Mesothelial cell of epicardium (in vitro differentiated cells): Measurements from ENCODE around the gene DDIAS. TPM values are rescaled to one million over a fixed set of nuclear protein-coding genes. Genes with fewer than 3 reads are reported as not detected.

ENCODE experiments used
- DNase-seq, 2 experiments: peaks; one replicate each; pipeline ENCODE4 v3.0.0; 2021; ENCODE audit warnings: low spot score in 2 of 2; ENCODE audit not compliant: unreplicated experiment in 2 of 2
- H3K27ac Mint-ChIP-seq: 2 replicates; pipeline ENCODE4 v1.8.0; 2021; ENCODE audit warnings: mixed read lengths
- H3K27me3 Mint-ChIP-seq: 2 replicates; pipeline ENCODE4 v1.8.0; 2021; ENCODE audit warnings: low read depth, mixed read lengths
- H3K36me3 Mint-ChIP-seq: 2 replicates; pipeline ENCODE4 v1.8.0; 2021; ENCODE audit warnings: mixed read lengths
- H3K4me1 Mint-ChIP-seq: 2 replicates; pipeline ENCODE4 v1.8.0; 2021; ENCODE audit warnings: mixed read lengths
- H3K4me3 Mint-ChIP-seq: 2 replicates; pipeline ENCODE4 v1.8.0; 2021; ENCODE audit warnings: mild to moderate bottlenecking, moderate library complexity, mixed read lengths
- H3K9me3 Mint-ChIP-seq: 2 replicates; pipeline ENCODE4 v1.8.0; 2021; ENCODE audit warnings: mixed read lengths
- CTCF ChIP-seq: fragments of 200-600 bp; sonication (generic); IDR thresholded peaks from one replicate; pipeline ENCODE4 v1.5.0; 2021; ENCODE audit warnings: antibody characterized with exemption; ENCODE audit not compliant: unreplicated experiment
- total RNA-seq: library from RNA; stranded (reverse); gene quantifications from 3 replicates; pipeline ENCODE4 v1.2.1, GENCODE V29; 2021

Gene DDIAS
- total RNA-seq, 1 donor from 2014 or later: 5.6 TPM

GRCh38 chr11:82858133-82858532, 43.4 kb upstream of the DDIAS start:
- Mint-ChIP-seq H3K4me1 (peaks cover 11% of the 10 kb centered on the region), H3K27ac (peak overlapping the region; percentile 94), H3K9me3 (peaks cover 17% of the 10 kb centered on the region), H3K27me3 (no peaks in the 10 kb centered on the region), H3K36me3 (peaks cover 10% of the 10 kb centered on the region), H3K4me3 (no peak overlapping the region)
- no peak for TF ChIP-seq CTCF
- DNase-seq: no peak

- Mint-ChIP-seq H3K4me3 (no peak overlapping the region), H3K27me3 (no peaks in the 10 kb centered on the region), H3K36me3 (peaks cover 10% of the 10 kb centered on the region), H3K9me3 (peaks cover 15% of the 10 kb centered on the region), H3K27ac (peak overlapping the region; percentile 94), H3K4me1 (peaks cover 11% of the 10 kb centered on the region)
- no peak for TF ChIP-seq CTCF
- no peak for DNase-seq
Measured at GRCh38 chr11:82858556-82859091, 42.9 kb upstream of the DDIAS start.

GRCh38 chr11:82859750-82860149, 41.8 kb upstream of the DDIAS start:
- Mint-ChIP-seq H3K9me3 (peaks cover 4% of the 10 kb centered on the region), H3K27me3 (no peaks in the 10 kb centered on the region), H3K36me3 (peaks cover 5% of the 10 kb centered on the region), H3K27ac (no peak overlapping the region), H3K4me3 (no peak overlapping the region), H3K4me1 (peaks cover 11% of the 10 kb centered on the region)
- no peak for TF ChIP-seq CTCF
- DNase-seq: no peak

- Mint-ChIP-seq H3K36me3 (no peaks in the 10 kb centered on the region), H3K27me3 (no peaks in the 10 kb centered on the region), H3K9me3 (no peaks in the 10 kb centered on the region), H3K27ac (no peak overlapping the region), H3K4me3 (no peak overlapping the region), H3K4me1 (peaks cover 11% of the 10 kb centered on the region)
- TF ChIP-seq CTCF: no peak
- no peak for DNase-seq
Measured at GRCh38 chr11:82862379-82862778, 39.2 kb upstream of the DDIAS start.

- peaks cover 13% of the 10 kb centered on the region for H3K4me1 Mint-ChIP-seq
- H3K4me3 Mint-ChIP-seq: no peak overlapping the region
- TF ChIP-seq CTCF: no peak
- no peaks in the 10 kb centered on the region for H3K27me3 Mint-ChIP-seq
- no peaks in the 10 kb centered on the region for H3K9me3 Mint-ChIP-seq
- no peak for DNase-seq
- H3K36me3 Mint-ChIP-seq: no peaks in the 10 kb centered on the region
- no peak overlapping the region for H3K27ac Mint-ChIP-seq
Measured at GRCh38 chr11:82863209-82863608, 38.3 kb upstream of the DDIAS start.

GRCh38 chr11:82864268-82864667, 37.3 kb upstream of the DDIAS start:
- Mint-ChIP-seq H3K27me3 (no peaks in the 10 kb centered on the region), H3K9me3 (no peaks in the 10 kb centered on the region), H3K4me1 (peaks cover 4% of the 10 kb centered on the region), H3K4me3 (no peak overlapping the region), H3K27ac (no peak overlapping the region), H3K36me3 (no peaks in the 10 kb centered on the region)
- no peak for DNase-seq
- no peak for TF ChIP-seq CTCF
